Activated CD4-positive, alpha-beta T cell treated with anti-CD3 and anti-CD28 coated beads for 4 hours (primary cell): Measurements from ENCODE around the gene HAO1.
"Not testable (repeated sequence)": the region's sequence is repeated elsewhere in the genome, so short reads cannot be mapped to it uniquely, and the experiment has no call there.

ENCODE experiments used
- DNase-seq, 2 donors: peaks; one replicate each; pipeline ENCODE4 v3.0.0-alpha.2; 2020

The HAO1 gene

GRCh38 chr20:7850775-7851490 is 89.3 kb downstream of the HAO1 start:
- DNase-seq = no peak

GRCh38 chr20:7849675-7850074 is 90.6 kb downstream of the HAO1 start:
- DNase-seq = no peak

- no peak for DNase-seq
Measured at GRCh38 chr20:7848351-7848750, 91.9 kb downstream of the HAO1 start.

GRCh38 chr20:7843613-7844012 is 96.6 kb downstream of the HAO1 start:
- DNase-seq = no peak

GRCh38 chr20:7841971-7842310 is 98.3 kb downstream of the HAO1 start:
- no peak for DNase-seq

- no peak for DNase-seq
Measured at GRCh38 chr20:7841291-7841970, 98.8 kb downstream of the HAO1 start.

- no peak for DNase-seq
Measured at GRCh38 chr20:7836076-7836475, 104.2 kb downstream of the HAO1 start.

GRCh38 chr20:7834441-7834840 is 105.8 kb downstream of the HAO1 start:
- DNase-seq = not testable (repeated sequence)
